HG03354 (cell line): ENCODE measurements around the gene RAD51AP2.
"Not testable (repeated sequence)": the region's sequence is repeated elsewhere in the genome, so short reads cannot be mapped to it uniquely, and the experiment has no call there.

ENCODE experiments used
- ATAC-seq: cut with Tn5 transposase; IDR thresholded peaks from one replicate; pipeline ENCODE4 v1.9.1; 2021; ENCODE audit warnings: mild to moderate bottlenecking; ENCODE audit not compliant: unreplicated experiment, poor library complexity, severe bottlenecking

Gene RAD51AP2

DNA sequence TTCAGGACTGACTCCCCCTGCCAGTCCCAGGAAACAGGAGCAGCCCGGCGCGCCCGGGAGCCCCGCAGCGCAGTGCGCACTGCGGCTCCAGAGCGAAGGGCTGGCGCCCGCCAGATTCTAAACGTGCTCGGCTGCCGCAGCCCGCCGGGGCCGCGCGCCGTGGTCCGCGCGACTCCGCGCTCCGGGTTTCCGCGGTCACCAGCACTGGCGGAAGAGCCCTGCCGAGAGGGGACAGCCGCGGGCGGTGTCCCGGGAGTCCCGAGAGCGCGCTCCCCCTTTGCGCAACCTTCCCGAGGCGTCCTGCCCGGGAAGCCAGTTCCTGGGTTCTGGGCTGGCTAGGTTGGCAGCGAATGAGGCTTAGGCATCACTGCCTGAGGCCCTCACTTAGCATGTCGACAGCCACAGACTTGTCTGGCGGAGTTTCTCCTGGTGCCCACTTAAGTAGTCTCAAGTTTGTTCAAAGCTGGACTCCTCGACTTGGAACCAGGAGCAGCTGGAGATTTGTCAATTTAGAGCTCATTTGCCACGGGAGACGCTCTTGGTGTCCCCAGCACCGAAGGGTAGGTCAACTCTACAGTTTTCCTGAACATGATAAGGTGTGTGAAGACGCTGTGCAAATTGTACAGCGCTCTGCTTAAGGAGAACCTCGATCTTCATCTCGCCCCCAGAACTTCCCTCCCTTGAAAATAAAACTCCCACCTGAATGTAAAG, 20.8 kb upstream of the RAD51AP2 start:
- peak; percentile 73 for ATAC-seq

DNA sequence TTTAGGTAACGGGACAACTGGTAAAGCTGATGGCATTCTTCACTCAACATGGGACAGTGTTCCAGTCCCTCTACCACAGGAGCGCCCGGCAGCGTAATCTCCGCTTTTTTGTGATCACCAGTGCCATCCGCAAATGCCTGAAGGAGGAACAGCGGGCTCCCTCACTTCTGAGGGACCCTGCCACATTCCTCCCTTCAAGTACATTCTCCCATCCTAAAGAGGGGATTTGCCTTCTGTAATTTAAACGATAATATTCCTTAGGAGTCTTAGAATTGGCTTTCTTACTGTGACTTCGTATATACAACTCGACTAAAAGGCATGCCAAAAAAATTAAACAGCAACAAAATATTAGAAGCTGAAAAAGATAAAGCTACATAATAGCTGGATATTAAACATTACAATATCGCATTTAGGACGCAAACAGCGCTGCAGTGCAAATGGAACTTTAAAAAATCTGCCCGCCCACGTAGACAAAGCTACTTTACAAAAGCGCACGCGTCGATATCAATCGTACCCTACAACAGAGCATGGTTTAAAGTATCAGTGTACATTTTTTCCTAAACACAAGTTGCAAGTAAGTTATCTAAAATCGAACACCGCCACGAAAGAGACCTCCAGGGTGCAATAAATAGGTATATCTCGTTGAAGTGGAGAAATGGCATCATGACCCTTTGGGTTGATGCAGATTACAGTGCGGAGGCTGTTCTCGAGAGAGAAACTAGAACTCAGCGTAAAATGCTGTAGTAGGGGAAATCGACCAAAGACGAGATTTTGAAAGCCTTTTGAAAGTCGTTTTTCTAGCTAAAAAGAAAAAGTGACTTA, 20.0 kb upstream of the RAD51AP2 start:
- peak; percentile 42 for ATAC-seq

DNA sequence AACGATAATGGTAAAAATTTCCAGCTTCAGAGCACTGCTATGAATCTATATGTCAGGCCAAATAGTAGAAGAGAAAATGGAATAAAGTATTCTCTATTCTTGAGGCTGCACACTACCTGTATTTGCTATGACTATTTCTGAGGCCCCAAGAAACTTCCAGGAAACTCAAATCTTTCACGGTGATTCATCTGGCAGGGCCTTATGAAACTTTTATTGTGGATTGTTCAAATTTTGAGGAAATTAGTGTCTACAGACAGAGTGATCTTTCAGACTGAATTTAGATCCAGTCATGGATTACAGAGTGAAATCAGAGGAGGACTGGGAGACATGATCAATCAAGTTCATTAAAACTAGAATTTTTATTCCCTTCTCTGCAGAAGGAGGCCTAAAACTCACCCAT, 18.2 kb upstream of the RAD51AP2 start:
- ATAC-seq, result no peak

GRCh38 chr2:17533546-17533945, 15.3 kb upstream of the RAD51AP2 start:
- ATAC-seq, result no peak

- no peak for ATAC-seq
These were observed 11.5 kb upstream of the RAD51AP2 start for GRCh38 chr2:17529771-17530170.

DNA sequence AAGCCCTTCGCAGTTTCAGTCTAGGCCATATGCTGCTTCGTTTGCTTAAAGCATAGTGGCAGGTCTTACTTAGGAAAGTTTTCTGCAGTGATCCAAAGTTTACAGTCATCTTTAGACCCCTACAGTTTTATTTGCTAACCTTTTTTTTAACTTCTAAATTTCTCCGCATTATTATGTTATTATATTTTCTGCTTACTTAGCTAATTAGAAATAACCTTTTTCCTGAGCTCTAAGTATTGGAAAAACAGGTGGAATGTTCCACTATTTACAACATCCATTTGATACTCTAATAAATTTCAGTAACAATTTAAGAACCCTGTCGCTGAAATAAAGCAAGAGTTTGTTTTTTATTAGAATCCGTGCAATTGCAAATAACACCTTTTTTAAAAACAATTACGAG, 4.1 kb upstream of the RAD51AP2 start:
- no peak for ATAC-seq

DNA sequence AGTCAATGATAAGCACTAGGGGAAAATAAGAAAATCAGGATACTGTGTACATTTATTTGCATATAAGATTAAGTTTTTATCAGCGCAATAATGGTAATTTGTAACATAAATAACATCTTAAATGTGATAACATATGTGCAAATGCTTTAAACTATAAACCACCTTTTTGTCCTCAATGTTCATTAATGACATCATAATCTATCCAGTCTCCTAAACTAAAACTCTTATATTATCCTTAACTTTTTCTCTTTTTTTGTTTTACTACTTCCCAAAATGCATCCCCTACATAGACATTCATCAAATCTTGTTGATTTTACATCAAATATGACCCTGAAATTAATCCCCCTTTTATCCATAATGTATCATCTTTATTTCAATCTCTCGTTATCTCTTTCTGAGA, 3.4 kb upstream of the RAD51AP2 start:
- ATAC-seq, result no peak

GRCh38 chr2:17520761-17521160, 2.5 kb upstream of the RAD51AP2 start:
- ATAC-seq, result peak; percentile 38

- no peak for ATAC-seq
These were observed 1.2 kb upstream of the RAD51AP2 start for GRCh38 chr2:17519486-17519885.

- peak; percentile 19 for ATAC-seq
These were observed 594 bp downstream of the RAD51AP2 start for GRCh38 chr2:17517481-17518211.

DNA sequence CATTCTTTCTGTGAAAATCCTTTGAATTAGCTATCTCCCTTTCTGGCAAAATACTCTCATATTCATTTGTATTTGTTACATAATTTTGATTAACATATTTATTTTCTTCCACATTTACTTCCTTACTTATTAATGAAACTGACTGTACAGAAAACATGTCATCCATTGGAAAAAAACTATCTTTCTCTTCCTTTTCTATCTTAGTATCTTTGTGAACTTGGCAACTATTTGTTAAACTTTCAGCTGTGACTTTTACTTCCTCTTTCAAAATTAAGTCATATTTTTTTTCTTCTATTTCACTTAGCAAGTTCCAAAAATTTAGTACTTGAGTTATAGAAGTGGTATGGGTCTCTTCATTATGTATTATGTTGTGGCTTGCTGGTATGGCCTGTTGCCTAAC, 2.6 kb downstream of the RAD51AP2 start:
- ATAC-seq, result peak; percentile 39

GRCh38 chr2:17506736-17507616, 11.3 kb downstream of the RAD51AP2 start:
- ATAC-seq, result no peak

DNA sequence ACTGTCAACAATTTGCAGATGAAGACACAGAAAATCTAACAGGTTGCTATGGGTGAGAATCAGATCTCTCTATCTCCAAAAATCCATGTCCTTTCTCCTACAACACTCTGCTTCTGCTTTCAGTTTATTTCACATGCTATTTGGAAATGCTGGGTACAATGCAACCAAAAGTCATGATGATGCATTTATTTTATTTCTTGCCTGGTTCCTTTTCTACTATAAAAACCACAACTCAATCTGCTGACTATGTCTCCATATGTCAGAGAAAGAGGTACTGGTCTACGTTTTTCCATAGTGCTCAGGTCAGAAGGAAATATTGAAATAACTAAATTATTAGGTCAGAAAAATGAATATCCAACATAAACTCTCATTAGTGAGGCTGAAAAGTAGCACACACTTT, 20.5 kb downstream of the RAD51AP2 start:
- ATAC-seq, result no peak

- no peak for ATAC-seq
These were observed 22.6 kb downstream of the RAD51AP2 start for GRCh38 chr2:17495590-17495989.

DNA sequence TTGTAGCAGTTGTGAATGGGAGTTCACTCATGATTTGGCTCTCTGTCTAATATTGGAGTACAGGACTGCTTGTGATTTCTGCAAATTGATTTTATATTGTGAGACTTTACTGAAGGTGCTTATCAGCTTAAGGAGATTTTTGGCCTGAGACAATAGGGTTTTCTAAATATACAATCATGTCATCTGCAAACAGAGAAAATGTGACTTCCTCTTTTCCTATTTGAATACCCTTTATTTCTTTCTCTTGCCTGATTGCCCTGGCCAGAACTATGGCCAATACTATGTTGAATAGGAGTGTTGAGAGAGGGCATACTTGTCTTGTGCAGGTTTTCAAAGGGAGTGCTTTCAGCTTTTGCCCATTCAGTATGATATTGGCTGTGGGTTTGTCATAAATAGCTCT, 28.1 kb downstream of the RAD51AP2 start:
- not testable (repeated sequence) for ATAC-seq

GRCh38 chr2:17488610-17489009, 29.6 kb downstream of the RAD51AP2 start:
- ATAC-seq, result not testable (repeated sequence)

- ATAC-seq, result no peak
These were observed 34.7 kb downstream of the RAD51AP2 start for GRCh38 chr2:17483496-17483895.

- no peak for ATAC-seq
These were observed 35.6 kb downstream of the RAD51AP2 start for GRCh38 chr2:17482651-17483050.

DNA sequence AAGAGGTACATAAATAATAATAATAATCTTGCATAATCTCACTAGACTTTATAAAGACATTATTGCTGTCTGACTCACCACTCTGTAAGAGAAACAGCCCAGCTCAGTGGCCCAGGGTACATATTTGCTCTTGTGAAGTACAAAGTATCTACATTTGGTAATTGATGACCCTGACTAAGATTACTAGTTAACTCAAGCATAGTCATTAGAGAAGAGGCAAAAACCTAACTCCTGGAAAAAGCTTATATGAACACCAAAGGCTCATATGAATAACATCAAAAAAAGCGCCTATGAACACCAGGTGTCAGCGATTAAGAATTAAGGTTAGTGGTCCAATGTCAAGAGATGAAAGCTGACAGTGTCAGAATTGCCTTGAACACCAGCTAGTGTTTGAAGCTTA, 38.4 kb downstream of the RAD51AP2 start:
- no peak for ATAC-seq

DNA sequence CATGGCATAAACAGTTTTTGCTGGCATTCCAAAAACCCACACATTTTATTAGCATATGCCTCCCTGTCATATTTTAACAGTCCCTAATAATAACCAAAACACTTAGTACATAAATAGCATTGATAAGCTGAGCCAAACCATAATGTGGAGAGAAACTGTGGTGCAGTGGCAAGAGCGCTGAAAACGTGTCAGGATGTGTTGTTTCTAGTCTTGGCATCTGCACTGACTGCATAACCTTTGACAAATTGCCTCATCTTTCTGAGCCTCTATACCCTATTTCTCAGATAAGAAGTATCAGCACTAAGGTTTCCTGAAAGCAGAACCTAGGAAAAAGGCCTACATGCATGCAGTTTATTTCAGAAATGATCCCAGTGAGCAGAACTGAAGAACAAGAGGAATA, 41.4 kb downstream of the RAD51AP2 start:
- no peak for ATAC-seq
